ENCODE data around the gene CFAP69.

The CFAP69 gene, protein sequence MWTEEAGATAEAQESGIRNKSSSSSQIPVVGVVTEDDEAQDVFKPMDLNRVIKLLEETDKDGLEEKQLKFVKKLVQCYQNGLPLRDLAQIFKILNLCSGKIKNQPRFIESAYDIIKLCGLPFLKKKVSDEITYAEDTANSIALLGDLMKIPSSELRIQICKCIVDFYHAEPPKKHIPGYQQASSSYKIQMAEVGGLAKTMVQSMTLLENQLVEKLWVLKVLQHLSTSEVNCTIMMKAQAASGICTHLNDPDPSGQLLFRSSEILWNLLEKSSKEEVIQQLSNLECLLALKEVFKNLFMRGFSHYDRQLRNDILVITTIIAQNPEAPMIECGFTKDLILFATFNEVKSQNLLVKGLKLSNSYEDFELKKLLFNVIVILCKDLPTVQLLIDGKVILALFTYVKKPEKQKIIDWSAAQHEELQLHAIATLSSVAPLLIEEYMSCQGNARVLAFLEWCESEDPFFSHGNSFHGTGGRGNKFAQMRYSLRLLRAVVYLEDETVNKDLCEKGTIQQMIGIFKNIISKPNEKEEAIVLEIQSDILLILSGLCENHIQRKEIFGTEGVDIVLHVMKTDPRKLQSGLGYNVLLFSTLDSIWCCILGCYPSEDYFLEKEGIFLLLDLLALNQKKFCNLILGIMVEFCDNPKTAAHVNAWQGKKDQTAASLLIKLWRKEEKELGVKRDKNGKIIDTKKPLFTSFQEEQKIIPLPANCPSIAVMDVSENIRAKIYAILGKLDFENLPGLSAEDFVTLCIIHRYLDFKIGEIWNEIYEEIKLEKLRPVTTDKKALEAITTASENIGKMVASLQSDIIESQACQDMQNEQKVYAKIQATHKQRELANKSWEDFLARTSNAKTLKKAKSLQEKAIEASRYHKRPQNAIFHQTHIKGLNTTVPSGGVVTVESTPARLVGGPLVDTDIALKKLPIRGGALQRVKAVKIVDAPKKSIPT

DNA sequence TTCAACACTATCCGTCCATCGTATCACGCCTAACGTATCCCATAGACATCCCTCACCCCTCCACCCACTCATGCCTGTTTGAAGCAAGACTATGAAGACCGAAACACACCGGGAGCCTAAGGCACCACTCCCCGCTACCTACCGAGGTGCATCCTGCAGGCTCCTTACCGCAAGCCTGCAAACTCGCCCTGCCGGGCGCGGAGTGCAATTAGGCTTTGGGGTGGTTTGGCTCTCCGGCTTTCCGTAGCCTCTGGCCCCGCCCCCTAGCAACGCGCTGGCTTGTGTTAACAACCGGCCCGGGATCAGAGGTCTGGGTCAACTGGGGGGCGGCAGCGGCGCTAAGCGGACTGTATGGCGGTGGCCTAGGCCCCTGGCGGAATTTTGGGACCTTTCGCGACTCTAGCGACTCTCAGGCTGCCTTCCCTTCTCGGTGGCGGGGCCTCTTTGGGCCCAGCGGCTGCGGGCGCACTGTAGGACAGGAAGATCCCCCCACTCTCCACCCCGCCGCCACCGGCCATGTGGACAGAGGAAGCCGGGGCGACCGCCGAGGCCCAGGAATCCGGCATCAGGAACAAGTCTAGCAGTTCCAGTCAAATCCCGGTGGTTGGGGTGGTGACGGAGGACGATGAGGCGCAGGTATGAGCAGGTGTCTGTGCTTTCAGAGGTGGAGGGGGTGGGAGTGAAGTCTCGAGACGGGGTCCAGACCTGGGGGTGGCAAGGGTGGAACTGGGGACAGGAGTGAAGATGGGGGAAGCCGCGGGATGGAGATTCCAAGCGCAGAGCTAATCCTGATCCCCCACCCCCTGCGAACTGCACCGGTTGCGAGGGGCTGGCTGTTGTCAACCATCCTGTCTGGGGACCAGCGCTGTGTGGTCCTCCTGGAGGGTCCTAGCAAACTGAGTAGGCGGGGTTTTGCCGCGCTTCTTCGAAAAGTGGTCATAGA is at the start of gene CFAP69:
Gene CFAP69, plus strand, starts transcription at position 266 of the 943 bp plus-strand sequence. Its CDS starts 251 bp downstream, at position 517.
- DNase-seq: peak; percentile 72

DNA sequence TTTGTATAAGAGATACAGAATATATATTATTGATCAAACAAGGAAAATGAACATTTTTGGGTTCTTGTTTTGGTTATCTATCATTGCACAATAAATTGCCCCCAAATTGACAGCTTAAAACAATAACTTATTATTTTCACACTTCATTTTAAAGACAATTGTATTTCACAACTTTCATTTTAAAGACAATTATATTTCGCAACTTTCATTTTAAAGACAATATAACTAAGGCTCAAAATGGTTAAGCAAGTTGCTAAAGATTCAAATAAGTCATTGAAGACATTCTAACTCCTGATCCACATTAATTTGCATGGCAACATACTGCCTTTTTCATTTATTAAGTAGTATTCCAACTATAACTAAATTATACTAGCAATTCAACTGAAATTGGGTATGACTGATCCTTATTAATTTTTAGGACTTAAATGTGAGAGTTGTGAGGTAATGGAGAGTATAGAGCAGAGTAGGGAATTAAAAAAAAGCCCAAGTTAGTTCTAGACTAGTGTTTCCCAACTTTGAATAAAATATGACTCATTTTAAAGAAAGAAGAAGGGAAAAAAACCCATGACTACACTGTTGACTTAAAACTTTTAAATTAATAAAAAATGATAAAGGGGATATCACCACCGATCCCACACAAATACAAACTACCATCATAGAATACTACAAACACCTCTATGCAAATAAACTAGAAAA is 43.3 kb upstream of the CFAP69 start:
- DNase-seq: no peak

DNA sequence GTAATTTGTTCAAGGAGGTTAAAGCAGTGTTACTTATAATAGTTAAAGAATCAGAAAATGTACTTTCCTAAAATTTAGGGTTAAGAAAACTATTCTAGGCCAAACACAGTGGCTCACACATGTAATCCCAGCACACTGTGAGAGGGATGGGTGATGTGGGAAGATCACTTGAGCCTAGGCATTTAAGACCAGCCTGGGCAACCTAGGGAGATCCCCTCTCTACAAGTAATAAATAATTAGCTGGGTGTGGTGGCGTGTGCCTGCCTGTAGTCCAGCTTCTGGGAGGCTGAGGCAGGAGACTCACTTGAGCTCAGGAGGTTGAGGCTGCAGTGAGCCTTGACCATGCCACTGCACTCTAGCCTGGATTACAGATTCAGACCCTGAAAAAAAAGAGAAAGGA is 37.0 kb upstream of the CFAP69 start:
- no peak for DNase-seq

DNA sequence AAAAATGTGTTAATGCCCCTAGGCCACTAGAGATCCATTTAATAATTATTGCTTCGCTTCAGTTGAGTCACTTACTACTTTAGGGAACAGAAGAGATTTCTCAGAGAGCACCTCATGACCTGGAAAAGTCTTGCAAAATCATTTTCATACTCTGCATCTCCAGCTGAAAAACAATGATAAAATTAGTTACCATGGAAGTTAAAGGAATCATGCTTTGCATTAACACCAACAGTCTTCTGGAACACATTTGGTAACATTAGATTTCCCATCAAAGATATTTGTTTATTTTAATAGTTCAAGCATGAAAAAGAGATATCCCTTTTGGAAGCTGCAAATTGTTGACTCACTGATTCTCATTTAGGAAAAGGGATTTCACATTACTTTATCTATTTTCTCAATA is 35.2 kb upstream of the CFAP69 start:
- DNase-seq: no peak

DNA sequence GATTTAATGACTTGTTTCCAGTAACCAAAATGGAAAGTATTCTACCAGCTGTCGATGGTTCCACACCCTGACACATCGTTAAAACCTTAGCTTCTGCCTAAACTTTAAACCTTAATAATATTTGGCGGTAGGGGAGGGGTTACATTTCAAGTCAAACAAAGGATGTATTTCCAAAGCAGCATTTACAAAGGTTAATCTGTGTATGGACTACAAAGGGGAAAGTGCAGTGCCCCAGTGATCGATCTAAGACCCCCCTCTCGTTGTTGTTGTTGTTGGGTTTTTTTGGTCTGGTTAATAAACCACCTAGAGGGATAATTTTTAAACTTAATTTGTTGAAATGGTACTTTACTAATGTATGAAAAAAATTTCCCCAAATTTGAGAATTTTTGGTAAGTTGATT is 34.5 kb upstream of the CFAP69 start:
- no peak for DNase-seq

DNA sequence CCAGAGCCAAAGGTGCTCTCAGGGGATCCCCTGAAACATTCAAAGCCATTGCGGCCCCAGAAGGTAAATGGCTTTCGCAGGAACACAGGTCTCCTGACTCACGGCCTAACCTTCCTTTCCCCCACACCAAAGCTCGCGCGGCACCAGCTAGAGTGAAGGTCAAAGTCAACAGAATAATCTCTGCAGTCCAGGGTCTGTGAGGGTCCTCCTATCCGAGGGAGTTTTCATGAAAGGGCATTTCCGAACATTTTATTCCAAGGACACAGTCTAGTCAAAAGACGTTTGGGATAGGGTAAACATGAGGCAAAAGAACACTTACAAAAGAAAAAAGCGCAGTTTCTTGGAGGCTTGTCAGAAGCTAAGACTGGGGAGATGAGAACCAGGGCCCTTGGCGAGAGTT is 34.0 kb upstream of the CFAP69 start:
- DNase-seq: no peak

DNA sequence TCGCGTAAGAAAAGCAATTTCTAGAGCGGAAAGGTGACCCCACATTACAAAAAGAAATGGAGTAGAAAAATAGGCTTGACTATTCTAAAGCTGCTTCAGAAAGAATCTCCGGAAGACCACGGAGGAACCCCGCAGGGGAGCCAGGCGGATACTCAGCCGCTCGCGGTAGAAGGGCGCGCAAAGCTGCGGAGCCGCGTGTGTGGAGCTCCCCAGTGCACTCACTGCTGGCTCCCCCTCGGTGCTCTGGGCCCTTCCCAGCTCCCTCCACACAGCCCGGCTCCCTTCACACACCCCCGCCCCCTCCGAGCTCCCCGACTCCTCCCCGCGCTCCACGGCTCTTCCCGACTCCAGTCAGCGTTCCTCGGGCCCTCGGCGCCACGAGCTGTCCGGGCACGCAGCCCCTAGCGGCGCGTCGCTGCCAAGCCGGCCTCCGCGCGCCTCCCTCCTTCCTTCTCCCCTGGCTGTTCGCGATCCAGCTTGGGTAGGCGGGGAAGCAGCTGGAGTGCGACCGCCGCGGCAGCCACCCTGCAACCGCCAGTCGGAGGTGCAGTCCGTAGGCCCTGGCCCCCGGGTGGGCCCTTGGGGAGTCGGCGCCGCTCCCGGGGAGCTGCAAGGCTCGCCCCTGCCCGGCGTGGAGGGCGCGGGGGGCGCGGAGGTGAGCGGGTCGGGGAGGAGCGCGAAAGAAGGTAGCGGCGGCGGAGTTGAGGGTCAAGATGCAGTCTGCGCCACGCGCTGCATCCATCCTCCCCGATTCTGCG is 33.4 kb upstream of the CFAP69 start, which contains the start of gene STEAP2:
Gene STEAP2, plus strand, starts transcription at position 350 of the 758 bp plus-strand sequence. CDS start 13,343 bp downstream, outside the sequence.
- DNase-seq: peak; percentile 3

DNA sequence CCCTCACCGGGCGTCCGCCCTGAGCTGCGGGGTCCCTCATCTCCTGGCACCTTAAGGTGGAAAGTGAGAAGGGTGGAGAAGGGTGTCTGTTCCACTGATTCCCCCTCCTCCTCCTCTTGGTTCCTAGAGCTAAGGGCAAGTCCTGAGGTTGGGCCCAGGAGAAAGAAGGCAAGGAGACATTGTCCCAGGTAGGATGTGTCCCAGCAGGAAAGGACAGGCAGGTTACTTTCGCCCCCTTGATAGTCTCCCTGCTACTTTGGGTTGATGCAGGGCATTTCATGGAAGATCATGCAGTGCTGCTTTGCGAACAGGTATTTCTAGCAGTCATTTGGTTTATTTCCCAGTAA is 32.9 kb upstream of the CFAP69 start:
- no peak for DNase-seq

DNA sequence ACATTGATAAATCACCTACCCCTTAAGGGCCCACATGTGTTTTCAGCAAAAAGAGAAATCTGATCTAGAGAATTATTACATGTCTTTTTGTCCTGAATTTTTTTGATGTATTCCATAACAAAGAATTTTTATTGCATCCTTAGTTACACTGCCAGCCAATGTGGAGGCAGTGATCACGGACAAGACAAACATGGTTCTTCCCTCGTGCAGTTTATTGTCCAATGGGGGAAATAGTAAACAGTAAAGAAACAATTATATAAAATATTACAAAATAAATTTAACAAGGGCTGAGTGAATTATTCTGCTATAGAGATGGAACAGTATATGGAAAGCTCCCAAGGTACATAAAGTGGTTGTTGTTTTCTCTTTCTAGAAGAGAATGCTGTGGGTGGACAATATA is 31.5 kb upstream of the CFAP69 start:
- no peak for DNase-seq

DNA sequence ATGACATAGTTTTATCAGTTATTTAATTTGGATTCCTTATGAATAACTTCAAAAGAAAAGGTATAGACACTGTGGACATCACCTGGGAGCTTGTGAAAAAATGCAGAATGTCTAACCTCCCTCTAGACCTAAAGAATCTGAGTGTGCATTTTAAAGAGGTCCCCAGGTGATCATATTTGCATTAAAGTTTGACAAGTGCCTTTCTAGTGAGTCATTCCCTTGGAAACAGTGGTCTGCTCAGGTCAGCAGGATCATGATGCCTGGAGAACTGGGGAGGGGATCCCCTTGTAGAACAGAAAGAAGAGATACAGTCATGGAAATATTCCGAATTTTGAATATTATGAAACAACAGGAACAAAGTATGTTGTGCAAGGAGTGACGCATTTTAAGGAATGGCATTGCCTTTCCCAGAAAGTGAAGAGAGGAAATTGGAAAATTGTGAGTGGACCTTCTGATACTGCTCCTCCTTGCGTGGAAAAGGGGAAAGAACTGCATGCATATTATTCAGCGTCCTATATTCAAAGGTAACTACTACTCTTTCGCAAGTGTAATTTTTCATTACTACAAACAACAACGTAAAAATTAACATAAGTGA is 28.8 kb upstream of the CFAP69 start:
- no peak for DNase-seq

DNA sequence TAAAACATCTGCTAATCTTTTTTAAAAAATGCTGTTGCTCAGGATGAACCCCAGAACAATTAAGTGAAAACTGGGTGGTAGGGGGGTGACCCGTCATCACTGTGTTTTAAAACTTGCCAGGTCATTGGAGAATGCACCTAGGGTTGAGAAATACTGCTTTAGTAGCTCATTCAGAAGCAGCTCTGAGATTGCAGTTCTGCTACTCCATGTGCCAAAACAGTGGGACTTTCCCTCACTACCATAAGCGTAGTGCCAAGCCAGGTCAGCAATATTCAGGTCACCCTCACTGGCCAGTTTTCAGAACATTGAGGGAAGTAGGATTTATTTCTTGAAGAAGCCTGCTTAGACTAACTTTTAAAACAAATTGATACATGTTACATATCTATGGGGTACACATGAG is 28.2 kb upstream of the CFAP69 start:
- DNase-seq: no peak

DNA sequence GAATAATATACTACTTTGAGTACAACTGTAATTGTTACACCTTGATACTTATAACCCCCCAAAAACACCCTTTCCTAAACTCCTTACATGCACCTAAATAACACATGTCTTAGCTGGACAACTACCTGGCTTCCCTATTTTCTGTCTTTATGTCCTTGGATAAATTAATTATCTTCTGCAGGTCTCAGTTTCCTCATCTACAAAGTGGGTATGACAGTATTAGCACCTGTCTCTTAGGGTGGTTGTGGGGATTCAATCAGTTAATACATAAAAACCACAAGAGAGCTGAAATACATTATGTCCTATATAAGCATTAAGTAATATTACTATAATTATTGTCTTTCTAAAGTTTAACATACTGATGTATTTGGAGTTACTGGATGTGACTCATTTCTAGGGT is 22.6 kb upstream of the CFAP69 start:
- no peak for DNase-seq

DNA sequence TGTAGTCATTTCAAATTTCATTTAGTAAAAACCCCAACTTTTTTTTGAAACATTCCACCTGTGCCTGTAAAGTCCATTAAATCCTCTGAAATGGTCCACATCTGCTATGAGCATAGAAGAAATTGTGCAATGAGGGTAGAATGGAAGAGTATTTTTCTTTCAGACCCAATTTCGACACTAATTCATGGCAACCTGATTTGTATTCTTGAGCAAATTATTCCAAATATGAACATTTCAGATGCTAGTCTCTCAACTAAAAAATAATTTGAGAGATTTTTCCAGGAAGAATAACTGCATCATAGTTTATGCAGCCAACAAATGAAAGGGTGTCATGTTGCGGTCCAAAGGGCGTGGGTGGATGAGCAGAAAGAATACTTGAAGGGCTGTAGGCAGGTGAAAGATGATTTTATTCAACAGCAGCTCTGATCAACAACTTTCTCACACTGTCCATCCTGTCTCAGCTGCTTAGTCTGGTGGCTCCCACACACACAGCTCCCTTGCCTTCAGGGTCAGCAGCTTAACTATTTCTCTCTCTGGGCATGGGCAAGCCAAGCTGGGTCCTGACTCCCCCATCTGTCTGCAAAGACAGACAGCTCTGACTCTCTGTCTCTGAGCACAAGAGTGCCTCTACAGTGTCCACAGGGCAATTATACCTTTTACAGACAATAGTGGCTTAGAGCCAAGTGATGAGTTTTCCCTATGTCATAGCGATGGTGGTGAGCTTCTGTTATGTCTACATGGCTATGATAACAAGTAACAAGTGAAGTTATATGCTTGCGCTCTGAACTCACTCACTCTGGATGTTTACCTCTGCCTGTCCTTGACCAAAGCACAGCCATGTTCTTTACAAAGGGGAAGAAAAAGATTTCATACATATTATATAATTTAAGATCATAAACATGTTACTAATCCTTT is 21.9 kb upstream of the CFAP69 start:
- DNase-seq: no peak

DNA sequence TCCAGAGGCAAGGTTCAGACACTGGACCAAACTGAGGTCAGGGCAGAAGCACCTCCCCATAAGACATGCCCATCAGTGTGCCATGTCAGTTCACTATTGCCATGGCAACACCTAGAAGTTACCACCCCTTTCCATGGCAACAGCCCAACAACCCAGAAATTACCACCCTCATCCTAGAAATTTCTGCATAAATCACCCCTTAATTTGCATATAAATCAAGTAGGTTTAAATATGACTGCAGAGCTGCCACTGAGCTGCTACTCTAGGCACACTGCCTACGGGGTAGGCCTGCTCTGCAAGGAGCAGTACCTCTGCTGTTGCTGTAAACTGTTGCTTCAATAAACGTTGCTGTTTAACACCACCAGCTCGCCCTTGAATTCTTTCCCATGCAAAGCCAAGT is 20.8 kb upstream of the CFAP69 start:
- no peak for DNase-seq

DNA sequence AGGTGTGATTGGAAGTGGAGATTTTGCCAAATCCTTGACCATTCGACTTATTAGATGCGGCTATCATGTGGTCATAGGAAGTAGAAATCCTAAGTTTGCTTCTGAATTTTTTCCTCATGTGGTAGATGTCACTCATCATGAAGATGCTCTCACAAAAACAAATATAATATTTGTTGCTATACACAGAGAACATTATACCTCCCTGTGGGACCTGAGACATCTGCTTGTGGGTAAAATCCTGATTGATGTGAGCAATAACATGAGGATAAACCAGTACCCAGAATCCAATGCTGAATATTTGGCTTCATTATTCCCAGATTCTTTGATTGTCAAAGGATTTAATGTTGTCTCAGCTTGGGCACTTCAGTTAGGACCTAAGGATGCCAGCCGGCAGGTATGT is 19.8 kb upstream of the CFAP69 start:
- no peak for DNase-seq

DNA sequence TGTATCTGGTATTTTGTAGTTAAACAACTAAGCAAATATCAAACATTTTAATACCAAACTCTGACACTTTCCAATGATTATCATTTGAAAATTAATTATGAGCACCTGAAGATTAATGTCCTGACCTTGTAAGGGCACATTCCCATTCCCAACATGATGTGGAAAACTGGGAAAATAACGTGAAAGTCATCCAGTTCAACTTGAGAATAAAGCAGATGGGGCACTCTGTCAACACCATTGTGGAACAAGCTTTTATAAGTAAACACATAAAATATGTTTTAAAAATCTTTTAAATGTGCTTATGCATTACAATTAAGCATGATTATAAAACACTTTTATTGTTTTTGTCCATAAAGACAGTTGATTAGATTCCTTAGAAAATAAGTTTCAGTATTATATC is 19.4 kb upstream of the CFAP69 start:
- DNase-seq: no peak

DNA sequence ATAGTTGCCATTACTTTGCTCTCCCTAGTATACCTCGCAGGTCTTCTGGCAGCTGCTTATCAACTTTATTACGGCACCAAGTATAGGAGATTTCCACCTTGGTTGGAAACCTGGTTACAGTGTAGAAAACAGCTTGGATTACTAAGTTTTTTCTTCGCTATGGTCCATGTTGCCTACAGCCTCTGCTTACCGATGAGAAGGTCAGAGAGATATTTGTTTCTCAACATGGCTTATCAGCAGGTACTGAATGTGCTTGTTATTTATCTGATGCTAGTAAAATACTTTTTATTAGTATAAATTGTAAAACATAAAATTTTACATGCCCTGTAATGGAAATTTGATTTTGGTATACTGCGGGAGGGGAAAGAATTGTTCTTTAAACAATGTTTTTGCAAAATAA is 17.7 kb upstream of the CFAP69 start:
- DNase-seq: no peak

DNA sequence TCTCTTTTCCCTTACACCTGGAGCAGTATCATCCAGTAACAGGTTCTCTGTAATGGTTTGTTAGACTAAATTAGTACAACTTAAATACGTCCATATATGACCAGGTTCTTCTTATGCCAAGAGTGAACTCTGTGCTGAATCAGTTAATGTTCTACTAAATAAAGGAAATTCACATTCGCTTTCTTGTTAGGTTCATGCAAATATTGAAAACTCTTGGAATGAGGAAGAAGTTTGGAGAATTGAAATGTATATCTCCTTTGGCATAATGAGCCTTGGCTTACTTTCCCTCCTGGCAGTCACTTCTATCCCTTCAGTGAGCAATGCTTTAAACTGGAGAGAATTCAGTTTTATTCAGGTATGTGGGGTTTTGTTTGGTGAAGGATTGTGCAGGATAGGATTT is 15.3 kb upstream of the CFAP69 start:
- no peak for DNase-seq

DNA sequence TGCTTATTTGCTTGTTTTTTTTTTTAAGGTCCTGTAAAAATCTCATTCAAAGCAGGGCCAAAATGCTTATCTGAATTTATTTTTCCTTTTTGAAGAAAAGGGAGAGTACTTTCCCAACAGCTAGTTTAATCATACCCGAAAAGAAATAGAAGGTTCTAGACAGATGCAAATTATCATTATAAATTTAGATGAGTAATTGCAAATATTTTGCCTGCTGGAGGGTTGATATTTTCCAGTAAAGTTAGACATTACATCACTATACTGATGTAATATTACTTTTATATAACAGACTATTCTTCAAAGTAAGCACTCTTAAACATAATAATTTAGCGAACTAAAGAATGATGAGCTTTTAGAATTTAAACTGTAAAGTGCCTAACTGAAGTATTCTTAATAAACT is 14.1 kb upstream of the CFAP69 start:
- no peak for DNase-seq

DNA sequence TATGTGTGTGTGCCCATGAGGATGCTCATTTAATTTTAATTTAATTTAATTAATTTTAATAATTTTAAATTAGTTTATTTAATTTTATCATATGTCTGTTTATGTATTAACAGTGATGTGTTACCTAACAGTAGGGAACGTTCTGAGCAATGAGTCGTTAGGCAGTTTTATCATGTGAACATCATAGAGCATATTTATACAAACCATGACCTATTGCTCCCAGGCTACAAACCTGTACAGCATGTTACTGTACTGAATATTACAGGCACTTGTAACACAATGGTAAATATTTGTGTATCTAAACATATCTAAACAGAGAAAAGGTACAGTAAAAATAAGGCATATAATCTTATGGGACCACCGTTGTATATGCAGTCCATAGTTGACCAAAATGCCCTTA is 13.7 kb upstream of the CFAP69 start:
- DNase-seq: no peak
